RWPE2 (cell line): ENCODE data around the gene VSTM5.
A peak's percentile ranks its signal among the peaks of the same experiment; 100 is the strongest.

ENCODE experiments used
- ATAC-seq: fragments of 200-7000 bp; cut with Tn5 transposase; 3 replicates; pipeline ENCODE4 v1.9.1; 2021; ENCODE audit warnings: low read depth
- DNase-seq: peaks from one replicate; pipeline ENCODE4 v3.0.0-alpha.2; 2020; ENCODE audit warnings: low spot score
- H3K27ac ChIP-seq: fragments of 450-650 bp; 2 replicates; pipeline ENCODE4 v1.5.1; 2017; ENCODE audit warnings: mild to moderate bottlenecking; ENCODE audit not compliant: poor library complexity, severe bottlenecking
- H3K27me3 ChIP-seq: fragments of 250-450 bp; sonication (Bioruptor Pico); 2 replicates; pipeline ENCODE4 v1.5.1; 2021; ENCODE audit warnings: mild to moderate bottlenecking, moderate library complexity; ENCODE audit not compliant: insufficient read depth, poor library complexity, severe bottlenecking
- H3K36me3 ChIP-seq: fragments of 250-450 bp; sonication (Bioruptor Pico); 2 replicates; pipeline ENCODE4 v1.5.1; 2020; ENCODE audit warnings: low read depth, mild to moderate bottlenecking, moderate library complexity
- H3K4me1 ChIP-seq: fragments of 250-450 bp; sonication (Bioruptor Pico); 2 replicates; pipeline ENCODE4 v1.5.1; 2021; ENCODE audit warnings: mild to moderate bottlenecking, moderate library complexity; ENCODE audit not compliant: insufficient read depth, poor library complexity, severe bottlenecking
- H3K4me3 ChIP-seq: fragments of 250-450 bp; sonication (Bioruptor Pico); 2 replicates; pipeline ENCODE4 v1.5.1; 2021; ENCODE audit warnings: mild to moderate bottlenecking, moderate library complexity; ENCODE audit not compliant: severe bottlenecking
- H3K9me3 ChIP-seq: fragments of 250-450 bp; sonication (Bioruptor Pico); 2 replicates; pipeline ENCODE4 v1.5.1; 2021; ENCODE audit warnings: mild to moderate bottlenecking, moderate library complexity; ENCODE audit not compliant: severe bottlenecking
- CTCF ChIP-seq: fragments of 450-650 bp; IDR thresholded peaks from one replicate; pipeline ENCODE4 v1.5.1; 2017; ENCODE audit warnings: mild to moderate bottlenecking, moderate library complexity; ENCODE audit not compliant: poor library complexity, severe bottlenecking

The VSTM5 gene

GRCh38 chr11:93791493-93791892 lies 58.9 kb downstream of the VSTM5 start:
- no peak for TF ChIP-seq CTCF
- DNase-seq (no peak), ATAC-seq (no peak)
- H3K4me3 ChIP-seq: no peak overlapping the region
- H3K27ac ChIP-seq: no peak overlapping the region
- peaks cover 95% of the 10 kb centered on the region for H3K36me3 ChIP-seq
- H3K9me3 ChIP-seq: peaks cover 3% of the 10 kb centered on the region
- H3K4me1 ChIP-seq: peaks cover 6% of the 10 kb centered on the region
- H3K27me3 ChIP-seq: no peaks in the 10 kb centered on the region

GRCh38 chr11:93784935-93785360 lies 65.5 kb downstream of the VSTM5 start:
- peaks cover 12% of the 10 kb centered on the region for H3K4me1 ChIP-seq
- peak overlapping the region; percentile 69 for H3K27ac ChIP-seq
- H3K36me3 ChIP-seq: peaks cover 41% of the 10 kb centered on the region
- no peak for ATAC-seq
- no peak for DNase-seq
- H3K9me3 ChIP-seq: peaks cover 3% of the 10 kb centered on the region
- peak overlapping the region; percentile 66 for H3K4me3 ChIP-seq
- H3K27me3 ChIP-seq: no peaks in the 10 kb centered on the region
- TF ChIP-seq CTCF: no peak

GRCh38 chr11:93784145-93784934 lies 66.1 kb downstream of the VSTM5 start, which contains the start of gene MED17:
Gene MED17, plus strand, starts transcription at chr11:93784282. Its CDS starts 232 bp downstream, at chr11:93784514.
- Histone ChIP-seq H3K27me3 (no peaks in the 10 kb centered on the region), H3K27ac (peak within 1 kb of the TSS; percentile 69), H3K9me3 (peaks cover 1% of the 10 kb centered on the region), H3K4me3 (peak within 1 kb of the TSS; percentile 66), H3K36me3 (peaks cover 35% of the 10 kb centered on the region), H3K4me1 (peaks cover 12% of the 10 kb centered on the region)
- ATAC-seq (peak; percentile 97), DNase-seq (peak; percentile 90)
- peak; percentile 45 for TF ChIP-seq CTCF

- H3K27me3 ChIP-seq: no peaks in the 10 kb centered on the region
- H3K27ac ChIP-seq: peak overlapping the region; percentile 69
- H3K9me3 ChIP-seq: no peaks in the 10 kb centered on the region
- TF ChIP-seq CTCF: no peak
- H3K4me1 ChIP-seq: peaks cover 12% of the 10 kb centered on the region
- ATAC-seq (peak; percentile 59), DNase-seq (no peak)
- H3K36me3 ChIP-seq: peaks cover 29% of the 10 kb centered on the region
- peak overlapping the region; percentile 66 for H3K4me3 ChIP-seq
Measured at GRCh38 chr11:93783765-93784144, 66.7 kb downstream of the VSTM5 start.

- peaks cover 25% of the 10 kb centered on the region for H3K36me3 ChIP-seq
- H3K4me3 ChIP-seq: peak overlapping the region; percentile 66
- no peak for ATAC-seq
- no peak for DNase-seq
- no peak for TF ChIP-seq CTCF
- H3K27me3 ChIP-seq: no peaks in the 10 kb centered on the region
- no peak overlapping the region for H3K27ac ChIP-seq
- no peaks in the 10 kb centered on the region for H3K9me3 ChIP-seq
- peaks cover 12% of the 10 kb centered on the region for H3K4me1 ChIP-seq
Measured at GRCh38 chr11:93783362-93783761, 67.1 kb downstream of the VSTM5 start.
